Heart right ventricle (tissue), 16 donors: Measurements from ENCODE around the gene SCAMP3. TPM values are rescaled to one million over a fixed set of nuclear protein-coding genes. Genes with fewer than 3 reads are reported as not detected.

Experiments
- ATAC-seq, 8 donors: fragments of 200-7000 bp; cut with Tn5 transposase; one replicate each; pipeline ENCODE4 v1.9.1; 2020; ENCODE audit warnings: mild to moderate bottlenecking in 8 of 8, moderate library complexity in 8 of 8, moderate number of reproducible peaks in 1 of 8
- DNase-seq, 2 donors: peaks; one replicate each; pipeline ENCODE4 v3.0.0-alpha.2; 2020
- H3K27ac ChIP-seq, 10 donors: fragments of 200-600 bp; sonication (generic) in 2 of 10; one replicate each; pipeline versions ENCODE4 v1.5.0 to v1.8.0; 2020 to 2022; ENCODE audit warnings: mild to moderate bottlenecking in 3 of 10
- H3K27me3 ChIP-seq, 7 donors: fragments of 200-600 bp; one replicate each; pipeline ENCODE4 v1.8.0; 2021 to 2022; ENCODE audit warnings: mild to moderate bottlenecking in 2 of 7
- H3K36me3 ChIP-seq, 9 donors: fragments of 200-600 bp; sonication (generic) in 1 of 9; one replicate each; pipeline versions ENCODE4 v1.5.0 to v1.8.0; 2020 to 2022; ENCODE audit warnings: mild to moderate bottlenecking in 2 of 9
- H3K4me1 ChIP-seq, 9 donors: fragments of 200-600 bp; sonication (generic) in 1 of 9; one replicate each; pipeline versions ENCODE4 v1.5.0 to v1.8.0; 2020 to 2022; ENCODE audit warnings: mild to moderate bottlenecking in 4 of 9
- H3K4me3 ChIP-seq, 10 donors: fragments of 200-600 bp; sonication (generic) in 2 of 10; one replicate each; pipeline versions ENCODE4 v1.5.0 to v1.8.0; 2020 to 2022; ENCODE audit warnings: mild to moderate bottlenecking in 7 of 10, moderate library complexity in 2 of 10
- H3K9me3 ChIP-seq, 11 donors: fragments of 200-600 bp in 10 of 11; sonication (generic) in 2 of 11; one replicate each; pipeline versions ENCODE4 v1.5.0 to v1.8.0; 2013 to 2022; ENCODE audit warnings: mild to moderate bottlenecking in 2 of 11, control low read depth in 1 of 11, moderate library complexity in 1 of 11
- WGBS, 2 donors: extraction: QIAGEN DNeasy Blood & Tissue Kit; methylation state at CpG; one replicate each; pipeline ENCODE4 v1.1.7; 2013; ENCODE audit warnings: inconsistent platforms in 1 of 2; 5-methylcytosine and 5-hydroxymethylcytosine counted together
- intact Hi-C, 10 donors: fragments of 100-400 bp; cut with DNase I; formaldehyde crosslinking; loops; one replicate each; pipeline versions ENCODE4 v1.11.1 to v1.14.2; 2022
- polyA plus RNA-seq, 2 donors: library from polyadenylated mRNA; stranded (reverse); fragments of 200-250 nt; gene quantifications; one replicate each; pipeline ENCODE4 v1.2.3, GENCODE V29; 2013
- total RNA-seq, 10 donors: library from RNA; stranded (reverse); fragmentation: NEBNext Ultra II Directional in 3 of 10; extraction: Animal tissue kit (Norgen Biotek cat#: 25700) in 3 of 10; gene quantifications; one replicate each; pipeline versions ENCODE4 v1.2.1 to v1.2.4, GENCODE V29; 2021 to 2023
- TF ChIP-seq, protein P1 (sequence below), 9 donors: fragments of 200-600 bp; sonication (generic) in 2 of 9; IDR thresholded peaks; one replicate each; pipeline versions ENCODE4 v1.5.0 to v1.8.0; 2021 to 2022; ENCODE audit warnings: antibody characterized with exemption in 9 of 9, mild to moderate bottlenecking in 5 of 9, moderate library complexity in 1 of 9
- donor health status: Arrhythmogenic right ventricular cardiomyopathy.
- donor health status: ischemic (EF 13 %, LVEDD 7.1; RV severe dilation, severe dysfunction).
- donor health status: healthy with polysubstance abuse.
- donor health status: DM: no; HTN: yes; CAD: no.
- donor health status: DM: no; HTN: no; CAD: no.
- donor health status: ischemic (EF 25% LVEDD 6.9; RV normal size, moderate dysfunction).
- donor health status: ischemic (EF 25% LVEDD 5.7; RV mildly dilated, moderate dysfunction).
- donor health status: healthy.
- donor health status: DM: yes; HTN: yes; CAD: no.
- donor health status: Ischemic cardiomyopathy.
- donor health status: ischemic (EF 35%, LVEDD 5.7; RV mildly dilated, moderate dysfunction).
- donor health status: nonischemic (EF 11% LVEDD 7.7; RV severe dilation, severe dysfunction).
- donor health status: DM: yes; HTN: yes; CAD: no.
- donor health status: PGD.
- donor health status: ischemic (EF 29% LVEDD 5.4; RV normal size, mild dysfunction).
- donor health status: nonischemic (EF 23%, LVEDD 6.1; RV moderate dilation, normal function).

The SCAMP3 gene
- total and polyA plus RNA-seq, 12 donors: 47.9 to 109 (median 60.1) TPM

GRCh38 chr1:155277902-155278688 lies 15.9 kb upstream of the SCAMP3 start:
- Histone ChIP-seq H3K9me3 (no peaks in the 10 kb centered on the region), H3K4me3 (peak overlapping the region; percentile 51 to 98 (median 70)), H3K4me1 (peaks cover 6 to 29% (median 25%) of the 10 kb centered on the region in 9 donors), H3K36me3 (no peaks in the 10 kb centered on the region), H3K27ac (peak overlapping the region in 7 of 10 donors; percentile 49 to 69 (median 61)), H3K27me3 (no peaks in the 10 kb centered on the region)
- ATAC-seq (peak in 5 of 8 donors; percentile 1 to 26 (median 10)), DNase-seq (peak; percentile 48 to 59)
- 1% methylated on average over 29 of the region's 29 CpGs for WGBS, 2 donors
- TF ChIP-seq, protein P1, sequence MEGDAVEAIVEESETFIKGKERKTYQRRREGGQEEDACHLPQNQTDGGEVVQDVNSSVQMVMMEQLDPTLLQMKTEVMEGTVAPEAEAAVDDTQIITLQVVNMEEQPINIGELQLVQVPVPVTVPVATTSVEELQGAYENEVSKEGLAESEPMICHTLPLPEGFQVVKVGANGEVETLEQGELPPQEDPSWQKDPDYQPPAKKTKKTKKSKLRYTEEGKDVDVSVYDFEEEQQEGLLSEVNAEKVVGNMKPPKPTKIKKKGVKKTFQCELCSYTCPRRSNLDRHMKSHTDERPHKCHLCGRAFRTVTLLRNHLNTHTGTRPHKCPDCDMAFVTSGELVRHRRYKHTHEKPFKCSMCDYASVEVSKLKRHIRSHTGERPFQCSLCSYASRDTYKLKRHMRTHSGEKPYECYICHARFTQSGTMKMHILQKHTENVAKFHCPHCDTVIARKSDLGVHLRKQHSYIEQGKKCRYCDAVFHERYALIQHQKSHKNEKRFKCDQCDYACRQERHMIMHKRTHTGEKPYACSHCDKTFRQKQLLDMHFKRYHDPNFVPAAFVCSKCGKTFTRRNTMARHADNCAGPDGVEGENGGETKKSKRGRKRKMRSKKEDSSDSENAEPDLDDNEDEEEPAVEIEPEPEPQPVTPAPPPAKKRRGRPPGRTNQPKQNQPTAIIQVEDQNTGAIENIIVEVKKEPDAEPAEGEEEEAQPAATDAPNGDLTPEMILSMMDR (IDR thresholded peaks at IDR 0.05): peak in 2 of 9 donors; percentile 17 to 21
- intact Hi-C loops: loop anchor here in 7 of 10 donors (1.0 to 5.0 kb wide), 6 partner anchors 31 to 45 kb away; partner anchors contain the start of genes RUSC1 (in 5 of the 7) and FDPS (in 1 of the 7)

- peak; percentile 89 to 94 (median 90) for ATAC-seq
- DNase-seq: peak; percentile 98
- H3K27me3 ChIP-seq: no peaks in the 10 kb centered on the region
- peaks cover 6 to 34% (median 30%) of the 10 kb centered on the region in 9 donors for H3K4me1 ChIP-seq
- no peaks in the 10 kb centered on the region for H3K9me3 ChIP-seq
- intact Hi-C loops: loop anchor here in 7 of 10 donors (1.0 to 5.0 kb wide), 6 partner anchors 32 to 46 kb away; partner anchors contain the start of genes RUSC1 (in 5 of the 7) and FDPS (in 1 of the 7)
- peak within 1 kb of the TSS; percentile 51 to 98 (median 70) for H3K4me3 ChIP-seq
- no peaks in the 10 kb centered on the region for H3K36me3 ChIP-seq
- WGBS, 2 donors: 1% methylated on average over 61 to 68 of the region's 68 CpGs
- peak within 1 kb of the TSS in 9 of 10 donors; percentile 49 to 72 (median 61) for H3K27ac ChIP-seq
- TF ChIP-seq, protein P1 (IDR thresholded peaks at IDR 0.05): peak; percentile 64 to 97 (median 84)
Measured at GRCh38 chr1:155277070-155277901, 15.1 kb upstream of the SCAMP3 start, which contains the start of gene HCN3. Gene HCN3, plus strand, starts transcription at chr1:155277463. Its CDS starts 128 bp downstream, at chr1:155277591.

DNA sequence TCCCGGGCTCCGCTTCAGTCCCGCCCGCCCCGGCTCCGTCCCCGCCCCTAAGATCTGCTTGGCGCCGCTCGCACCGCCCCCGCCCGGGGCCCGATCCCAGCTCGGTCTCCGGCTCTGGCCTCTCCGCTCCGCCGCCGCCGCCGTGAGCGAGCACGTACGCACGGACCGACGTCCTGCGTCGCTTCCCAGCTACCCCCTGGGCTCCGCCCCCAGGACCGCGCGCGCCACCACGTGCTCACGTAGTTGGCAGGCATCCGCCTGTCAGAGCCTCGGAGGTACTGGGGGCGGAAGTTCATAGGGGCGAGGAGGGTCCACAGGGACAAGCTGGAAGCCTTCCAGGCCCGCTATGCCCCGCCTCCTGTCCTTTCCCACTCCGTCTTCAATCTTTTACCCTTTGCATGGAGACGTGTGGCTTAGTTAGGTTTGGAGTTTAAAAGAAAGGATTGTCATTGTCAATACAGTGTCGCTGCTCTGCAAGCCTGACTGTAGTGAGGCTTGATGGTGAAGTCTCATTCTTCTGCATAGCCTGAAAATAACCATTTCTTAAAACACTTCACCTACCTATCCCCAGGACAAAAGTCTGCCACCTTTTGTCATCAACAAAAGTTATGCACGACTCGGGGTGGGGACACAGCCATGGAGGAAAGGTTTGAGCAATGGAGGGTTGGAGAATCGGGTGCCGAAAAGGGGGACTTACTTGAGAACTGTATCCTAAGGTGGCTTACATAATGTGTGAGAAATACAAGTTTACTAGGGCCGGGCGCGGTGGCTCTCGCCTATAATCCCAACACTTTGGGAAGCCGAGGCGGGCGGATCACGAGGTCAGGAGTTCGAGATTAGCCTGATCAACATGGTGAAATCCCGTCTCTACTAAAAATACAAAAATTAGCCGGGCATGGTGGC lies 11.4 kb upstream of the SCAMP3 start, which contains the start of gene CLK2:
TSS of gene CLK2 (minus strand) at position 162 of the 903 bp plus-strand sequence. CDS start 2,527 bp downstream, outside the sequence.
- peak within 1 kb of the TSS; percentile 19 to 88 (median 76) for H3K4me3 ChIP-seq
- TF ChIP-seq, protein P1 (IDR thresholded peaks at IDR 0.05): no peak
- ATAC-seq (peak; percentile 92 to 95 (median 94)), DNase-seq (peak; percentile 96 to 98)
- H3K9me3 ChIP-seq: no peaks in the 10 kb centered on the region
- peaks cover 0 to 34% (median 21%) of the 10 kb centered on the region in 9 donors for H3K36me3 ChIP-seq
- no peaks in the 10 kb centered on the region for H3K27me3 ChIP-seq
- peaks cover 11 to 48% (median 40%) of the 10 kb centered on the region in 9 donors for H3K4me1 ChIP-seq
- H3K27ac ChIP-seq: peak within 1 kb of the TSS; percentile 78 to 97 (median 92)
- intact Hi-C loops: loop anchor here in 3 of 10 donors (2.0 to 5.0 kb wide), 2 partner anchors 34 to 35 kb away; partner anchors contain the start of gene FDPS (in 3 of the 3)
- WGBS, 2 donors: 13 to 14% methylated on average over 55 to 61 of the region's 61 CpGs
